Fibroblast of lung (primary cell): ENCODE data around the gene PGA5. TPM values are rescaled to one million over a fixed set of nuclear protein-coding genes. Genes with fewer than 3 reads are reported as not detected.

ENCODE experiments used
- DNase-seq, 2 donors: peaks; one replicate each; pipeline versions ENCODE4 v3.0.0 to v3.0.0-alpha.2; 2010; ENCODE audit warnings: low read depth in 2 of 2
- H2AFZ ChIP-seq: 2 replicates; pipeline ENCODE4 v1.5.1; 2012; ENCODE audit warnings: low read length, control low read depth, inconsistent platforms
- H3K27ac ChIP-seq: 2 replicates; pipeline ENCODE4 v1.5.1; 2011; ENCODE audit warnings: low read length, control low read depth; ENCODE audit not compliant: insufficient read depth
- H3K27me3 ChIP-seq: 2 replicates; pipeline ENCODE4 v1.5.1; 2011; ENCODE audit warnings: mild to moderate bottlenecking, low read length; ENCODE audit not compliant: control insufficient read depth, insufficient read depth
- H3K36me3 ChIP-seq: 2 replicates; pipeline ENCODE4 v1.5.1; 2011; ENCODE audit warnings: low read length; ENCODE audit not compliant: control insufficient read depth, insufficient read depth
- H3K4me1 ChIP-seq: 2 replicates; pipeline ENCODE4 v1.5.1; 2011; ENCODE audit warnings: low read length; ENCODE audit not compliant: control insufficient read depth, insufficient read depth; ENCODE audit errors: extremely low read depth
- H3K4me2 ChIP-seq: 2 replicates; pipeline ENCODE4 v1.5.1; 2011; ENCODE audit warnings: low read length, control low read depth; ENCODE audit not compliant: insufficient read depth; ENCODE audit errors: extremely low read depth
- H3K4me3 ChIP-seq, 4 experiments: fragments of 200-600 bp in 1 of 4; sonication (generic) in 1 of 4; replicated peaks in 1 of 4; 2 replicates each; pipeline ENCODE4 v1.5.1; 2011 to 2016; ENCODE audit warnings: low read length in 4 of 4, low read depth in 3 of 4, mild to moderate bottlenecking in 3 of 4, control low read depth in 2 of 4, inconsistent platforms in 1 of 4, mixed read lengths in 1 of 4; ENCODE audit not compliant: insufficient read depth in 1 of 4; ENCODE audit errors: control extremely low read depth in 1 of 4
- H3K79me2 ChIP-seq: 2 replicates; pipeline ENCODE4 v1.5.1; 2012; ENCODE audit warnings: mild to moderate bottlenecking, low read length, inconsistent platforms; ENCODE audit not compliant: control insufficient read depth, insufficient read depth
- H3K9ac ChIP-seq: 2 replicates; pipeline ENCODE4 v1.5.1; 2011; ENCODE audit warnings: mild to moderate bottlenecking, low read length, control low read depth; ENCODE audit not compliant: insufficient read depth
- H3K9me3 ChIP-seq: 2 replicates; pipeline ENCODE4 v1.5.1; 2012; ENCODE audit warnings: low read depth, low read length; ENCODE audit not compliant: control insufficient read depth, insufficient read depth
- H4K20me1 ChIP-seq: 2 replicates; pipeline ENCODE4 v1.5.1; 2011; ENCODE audit warnings: low read length; ENCODE audit not compliant: control insufficient read depth, insufficient read depth; ENCODE audit errors: extremely low read depth
- CTCF ChIP-seq, 2 donors: IDR thresholded peaks in 1 of 2; conservative IDR thresholded peaks in 1 of 2; 1 replicate in 1 of 2; 2 replicates in 1 of 2; pipeline ENCODE4 v1.5.1; 2011 to 2012; ENCODE audit warnings: low read length in 2 of 2, control low read depth in 1 of 2, inconsistent platforms in 1 of 2, low read depth in 1 of 2, mild to moderate bottlenecking in 1 of 2
- EZH2 ChIP-seq: IDR thresholded peaks from 2 replicates; pipeline ENCODE4 v1.5.1; 2012; ENCODE audit warnings: low read length, control low read depth, mild to moderate bottlenecking; ENCODE audit errors: missing control alignments
- polyA plus RNA-seq, 2 donors: library from polyadenylated mRNA; depleted of rRNA in 1 of 2; stranded (reverse) in 1 of 2; unstranded in 1 of 2; fragments of >200 nt; gene quantifications; 2 replicates each; pipeline ENCODE4 v1.2.1, GENCODE V29; 2011 to 2012; ENCODE audit warnings: missing spikeins in 1 of 2
- total RNA-seq: library from RNA; depleted of rRNA; stranded (reverse); fragments of >200 nt; gene quantifications from 2 replicates; pipeline ENCODE4 v1.2.1, GENCODE V29; 2014

PGA5 gene
- total and polyA plus RNA-seq, 2 donors (not counting 1 experiment from before 2014, with no cell fraction given) = 1.3 to 3.3 TPM

- Histone ChIP-seq H3K27ac (peak overlapping the region; percentile 26), H3K36me3 (peaks cover 19% of the 10 kb centered on the region), H3K79me2 (no peaks in the 10 kb centered on the region), H3K9ac (no peak overlapping the region), H2AFZ (no peak overlapping the region), H3K9me3 (no peaks in the 10 kb centered on the region), H3K4me1 (peaks cover 30% of the 10 kb centered on the region), H3K4me3 (no peak overlapping the region), H4K20me1 (no peaks in the 10 kb centered on the region), H3K4me2 (peak overlapping the region; percentile 7), H3K27me3 (no peaks in the 10 kb centered on the region)
- DNase-seq = peak; percentile 88 to 99
- no peak for TF ChIP-seq EZH2
- TF ChIP-seq CTCF (conservative IDR thresholded peaks at IDR 0.05 in 1 of 2, IDR thresholded peaks at IDR 0.05 in 1 of 2; ENCODE audit: low read depth in 1 of 2, low read length in 2 of 2) = no peak
Observed at GRCh38 chr11:61297746-61298145, 56.8 kb downstream of the PGA5 start.

GRCh38 chr11:61298663-61299244, 57.8 kb downstream of the PGA5 start:
- TF ChIP-seq CTCF (conservative IDR thresholded peaks at IDR 0.05 in 1 of 2, IDR thresholded peaks at IDR 0.05 in 1 of 2; ENCODE audit: low read depth in 1 of 2, low read length in 2 of 2) (no peak), EZH2 (no peak)
- peak in 1 of 2 donors; percentile 36 for DNase-seq
- Histone ChIP-seq H3K4me2 (peak overlapping the region; percentile 9), H3K4me3 (no peak overlapping the region), H4K20me1 (no peaks in the 10 kb centered on the region), H3K27me3 (no peaks in the 10 kb centered on the region), H3K36me3 (peaks cover 24% of the 10 kb centered on the region), H3K4me1 (peaks cover 30% of the 10 kb centered on the region), H3K27ac (peak overlapping the region; percentile 36), H3K9me3 (no peaks in the 10 kb centered on the region), H3K79me2 (no peaks in the 10 kb centered on the region), H3K9ac (no peak overlapping the region), H2AFZ (no peak overlapping the region)

Other genes starting within 250 kb of the PGA5 start
- gene CD5, start 138.7 kb upstream of the PGA5 start, total RNA-seq = not detected in 2 replicates
- not detected in 2 replicates for gene CD5, start 138.7 kb upstream of the PGA5 start, polyA plus RNA-seq
- gene VPS37C, start 79.7 kb upstream of the PGA5 start, total RNA-seq = 7.2 and 7.6 TPM in 2 replicates
- gene VPS37C, start 79.7 kb upstream of the PGA5 start, polyA plus RNA-seq = 9.9 and 10.7 TPM in 2 replicates
- gene PGA3, start 37.7 kb upstream of the PGA5 start, total RNA-seq = 4.3 TPM in 1 of 2 replicates, not detected in the other
- gene PGA3, start 37.7 kb upstream of the PGA5 start, polyA plus RNA-seq = 0.24 and 0.35 TPM in 2 replicates
- 2.3 TPM in 1 of 2 replicates, not detected in the other for gene PGA4, start 18.8 kb upstream of the PGA5 start, total RNA-seq
- 0.28 TPM in 1 of 2 replicates, not detected in the other for gene PGA4, start 18.8 kb upstream of the PGA5 start, polyA plus RNA-seq
- 1.5 and 1.7 TPM in 2 replicates for gene VWCE, start 54.1 kb downstream of the PGA5 start, total RNA-seq
- 0.30 and 0.68 TPM in 2 replicates for gene VWCE, start 54.1 kb downstream of the PGA5 start, polyA plus RNA-seq
- gene DDB1, start 91.9 kb downstream of the PGA5 start, total RNA-seq = 241 and 282 TPM in 2 replicates
- gene DDB1, start 91.9 kb downstream of the PGA5 start, polyA plus RNA-seq = 289 and 298 TPM in 2 replicates
- gene TKFC, start 92.1 kb downstream of the PGA5 start, total RNA-seq = 15.9 and 27.1 TPM in 2 replicates
- 11.5 and 15.9 TPM in 2 replicates for gene TKFC, start 92.1 kb downstream of the PGA5 start, polyA plus RNA-seq
- 39.3 and 65.1 TPM in 2 replicates for gene CYB561A3, start 120.7 kb downstream of the PGA5 start, total RNA-seq
- gene CYB561A3, start 120.7 kb downstream of the PGA5 start, polyA plus RNA-seq = 43.9 and 48.3 TPM in 2 replicates
- gene TMEM138, start 121.2 kb downstream of the PGA5 start, total RNA-seq = 20.0 and 30.2 TPM in 2 replicates
- gene TMEM138, start 121.2 kb downstream of the PGA5 start, polyA plus RNA-seq = 78.0 and 95.9 TPM in 2 replicates
- 10.4 and 12.3 TPM in 2 replicates for gene TMEM216, start 151.4 kb downstream of the PGA5 start, total RNA-seq
- 14.1 and 18.4 TPM in 2 replicates for gene TMEM216, start 151.4 kb downstream of the PGA5 start, polyA plus RNA-seq
- 14.4 and 18.0 TPM in 2 replicates for gene CPSF7, start 188.8 kb downstream of the PGA5 start, total RNA-seq
- 38.1 and 53.6 TPM in 2 replicates for gene CPSF7, start 188.8 kb downstream of the PGA5 start, polyA plus RNA-seq
- gene SDHAF2, start 188.9 kb downstream of the PGA5 start, total RNA-seq = 34.4 and 61.8 TPM in 2 replicates
- 65.3 and 68.8 TPM in 2 replicates for gene SDHAF2, start 188.9 kb downstream of the PGA5 start, polyA plus RNA-seq